COR-L47 (cell line): ENCODE measurements around the gene VRK1.

Experiments
- DNase-seq: peaks from one replicate; lab custom pipeline; 2025; lab: John Stamatoyannopoulos, UW

Gene VRK1

DNA sequence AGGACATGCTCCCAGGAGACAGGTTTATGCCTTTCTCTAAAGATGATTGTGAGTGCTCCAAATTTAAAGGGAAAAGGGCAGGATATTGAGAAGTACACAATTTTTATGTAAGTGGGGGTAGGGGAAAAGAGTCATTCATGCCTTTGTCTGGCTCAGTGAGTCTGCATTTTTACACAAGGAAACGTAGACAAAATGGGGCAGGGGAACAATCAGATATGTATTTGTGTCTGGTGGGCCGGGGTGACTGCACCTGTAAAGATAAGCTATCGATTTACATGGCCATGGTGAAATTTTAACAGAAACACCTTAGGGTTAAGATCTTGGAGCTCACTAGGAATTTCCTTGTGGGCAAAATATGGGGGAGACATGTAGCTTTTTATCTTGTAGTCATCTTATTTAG lies 123.6 kb downstream of the VRK1 start:
- no peak for DNase-seq

DNA sequence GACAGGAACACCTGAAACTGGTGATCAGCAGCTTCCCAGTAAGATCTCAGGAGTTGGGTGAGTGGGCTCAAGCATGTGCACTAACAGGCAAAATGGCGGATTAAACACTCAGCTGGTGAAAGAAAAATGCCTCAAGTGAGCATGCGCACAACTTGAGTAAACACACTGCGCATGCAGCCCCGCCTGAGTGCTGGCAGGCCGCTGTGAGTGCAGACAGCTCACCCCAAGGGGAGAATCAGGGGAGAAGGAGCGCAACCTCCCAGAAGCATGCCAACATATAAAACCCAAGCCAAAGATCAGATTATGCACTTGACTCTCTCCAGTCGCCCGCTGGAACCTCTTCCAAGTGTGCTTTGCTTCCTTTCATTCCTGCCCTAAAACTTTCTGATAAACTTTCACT lies 125.8 kb downstream of the VRK1 start:
- no peak for DNase-seq

DNA sequence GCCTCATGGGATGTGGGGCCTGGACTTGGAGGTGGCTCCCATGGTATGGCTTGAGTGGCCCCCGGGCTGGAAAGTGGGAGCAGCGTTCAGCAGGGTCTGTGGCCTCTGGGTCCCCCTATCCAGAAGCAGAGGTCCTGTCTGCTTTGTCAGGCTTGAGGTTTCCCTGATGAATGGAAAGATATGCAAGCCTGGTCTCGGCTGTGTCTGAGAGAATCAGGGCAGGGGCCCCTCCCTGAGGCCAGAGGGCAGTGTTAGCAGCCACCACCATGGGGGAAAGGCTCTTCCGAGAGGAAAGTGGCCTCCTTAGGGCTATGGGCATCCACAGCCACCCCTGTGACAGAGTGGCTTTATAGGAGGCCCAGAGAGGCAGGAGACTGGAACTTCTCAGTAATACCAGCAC lies 128.2 kb downstream of the VRK1 start:
- no peak for DNase-seq

DNA sequence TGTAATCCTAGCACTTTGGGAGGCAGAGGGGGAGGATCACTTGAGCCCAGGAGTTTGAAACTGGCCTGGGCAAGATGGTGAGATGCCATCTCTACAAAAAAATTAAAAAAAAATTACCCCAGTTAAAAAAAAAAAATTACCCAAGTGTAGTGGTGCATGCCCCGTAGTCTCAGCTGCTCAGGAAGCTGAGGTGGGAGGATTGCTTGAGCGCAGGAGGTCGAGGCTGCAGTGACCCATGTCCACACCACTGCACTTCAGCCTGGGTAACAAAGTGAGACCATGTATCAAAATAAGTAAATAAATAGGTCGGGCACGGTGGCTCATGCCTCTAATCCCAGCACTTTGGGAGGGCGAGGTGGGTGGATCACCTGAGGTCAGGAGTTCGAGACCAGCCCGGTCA lies 128.8 kb downstream of the VRK1 start:
- DNase-seq = no peak

DNA sequence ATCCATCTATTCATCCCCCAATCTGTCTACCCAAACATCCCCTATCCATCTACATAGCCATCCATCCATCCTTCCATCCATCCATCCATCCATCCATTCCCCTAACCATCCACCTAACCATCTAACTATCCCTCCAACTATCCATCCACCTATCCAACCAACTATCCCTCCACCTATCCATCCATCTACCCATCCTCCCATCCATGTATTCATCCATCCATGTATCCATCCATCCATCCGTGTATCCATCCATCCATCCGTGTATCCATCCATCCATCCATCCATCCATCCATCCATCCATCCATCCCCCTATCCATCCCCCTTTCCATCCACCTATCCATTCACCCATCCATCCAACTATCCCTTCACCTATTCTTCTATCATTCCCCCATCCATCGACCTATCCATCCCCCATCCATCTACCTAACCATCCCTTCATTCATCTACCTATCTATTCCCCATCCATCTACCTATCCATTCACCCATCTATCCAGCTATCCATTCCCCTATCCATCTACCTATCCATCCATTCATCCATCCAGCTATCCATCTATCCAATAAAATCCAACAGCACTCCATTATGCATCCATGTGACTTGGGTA lies 131.7 kb downstream of the VRK1 start:
- no peak for DNase-seq

DNA sequence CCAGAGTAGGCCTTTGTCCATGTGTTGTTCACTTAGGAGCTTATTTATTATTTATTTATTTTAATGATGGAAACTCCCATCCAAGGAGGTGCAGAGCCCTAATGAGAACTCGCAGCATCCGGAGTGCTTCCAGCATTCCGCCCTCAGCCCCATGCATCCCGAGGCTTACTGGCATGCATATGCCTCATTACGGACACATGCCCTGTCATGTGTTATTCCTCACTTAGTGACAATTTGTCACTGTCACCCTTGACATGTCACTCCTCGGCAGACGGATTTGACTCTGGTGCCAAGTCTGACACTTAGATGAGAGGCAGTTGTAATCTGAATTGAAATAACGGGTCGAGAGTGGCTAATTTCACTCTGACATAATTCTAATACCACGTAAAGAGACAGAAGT lies 132.8 kb downstream of the VRK1 start:
- no peak for DNase-seq

DNA sequence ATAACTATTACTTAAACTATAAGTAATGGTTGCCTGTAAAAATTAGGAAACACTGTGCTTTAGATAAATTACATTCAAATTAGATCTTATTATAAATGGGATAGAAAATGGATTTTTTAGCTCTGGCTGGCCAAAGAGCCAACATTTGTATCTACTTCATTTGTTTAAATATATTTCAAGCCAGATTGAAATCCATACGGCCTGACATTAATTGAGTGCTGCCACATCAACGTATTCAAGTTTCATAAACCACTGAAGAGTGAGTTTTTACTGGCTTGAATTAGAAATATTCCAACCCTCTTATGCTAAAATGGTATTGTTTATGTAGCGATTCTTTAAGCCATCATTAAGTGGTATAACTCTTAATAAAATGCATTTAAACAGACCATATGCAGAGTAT lies 133.3 kb downstream of the VRK1 start:
- no peak for DNase-seq
